HEK293 (cell line): Measurements from ENCODE around the gene TP53BP2.

Experiments used
- ATF2 ChIP-seq: fragments of 450-650 bp; formaldehyde crosslinking; IDR thresholded peaks from 2 replicates; pipeline ENCODE4 v1.5.1; 2016; ENCODE audit warnings: missing biosample characterization, missing genetic modification characterization, low read depth
- CTCF ChIP-seq: fragments of 450-650 bp; formaldehyde crosslinking; IDR thresholded peaks from 2 replicates; pipeline ENCODE4 v1.5.1; 2016; ENCODE audit warnings: missing biosample characterization, missing genetic modification characterization
- GLI2 ChIP-seq: fragments of 450-650 bp; formaldehyde crosslinking; IDR thresholded peaks from 2 replicates; pipeline ENCODE4; 2017; ENCODE audit warnings: missing biosample characterization, missing genetic modification characterization, low read depth, borderline replicate concordance
- KLF16 ChIP-seq: fragments of 450-650 bp; formaldehyde crosslinking; IDR thresholded peaks from 2 replicates; pipeline ENCODE4 v1.5.1; 2017; ENCODE audit warnings: missing biosample characterization, missing genetic modification characterization
- SP3 ChIP-seq: fragments of 450-650 bp; formaldehyde crosslinking; IDR thresholded peaks from 2 replicates; pipeline ENCODE4 v1.5.1; 2016; ENCODE audit warnings: missing biosample characterization, missing genetic modification characterization
- TSHZ1 ChIP-seq: fragments of 450-650 bp; formaldehyde crosslinking; IDR thresholded peaks from 2 replicates; pipeline ENCODE4 v1.5.1; 2016; ENCODE audit warnings: missing biosample characterization, missing genetic modification characterization, borderline replicate concordance
- YY1 ChIP-seq: fragments of 450-650 bp; formaldehyde crosslinking; IDR thresholded peaks from 2 replicates; pipeline ENCODE4 v1.5.1; 2018; ENCODE audit warnings: missing biosample characterization, missing genetic modification characterization
- ZBTB17 ChIP-seq: fragments of 450-650 bp; formaldehyde crosslinking; IDR thresholded peaks from 2 replicates; pipeline ENCODE4 v1.5.1; 2016; ENCODE audit warnings: missing biosample characterization, missing genetic modification characterization
- ZFP37 ChIP-seq: fragments of 450-650 bp; formaldehyde crosslinking; IDR thresholded peaks from 2 replicates; pipeline ENCODE4 v1.5.1; 2016; ENCODE audit warnings: missing biosample characterization, missing genetic modification characterization
- ZNF184 ChIP-seq: fragments of 450-650 bp; IDR thresholded peaks from 2 replicates; pipeline ENCODE4 v1.5.1; 2018; ENCODE audit warnings: missing biosample characterization, mild to moderate bottlenecking, missing genetic modification characterization
- ZNF211 ChIP-seq: fragments of 450-650 bp; formaldehyde crosslinking; IDR thresholded peaks from 2 replicates; pipeline ENCODE4 v1.5.1; 2016; ENCODE audit warnings: low read depth, missing biosample characterization, missing genetic modification characterization
- ZNF311 ChIP-seq: fragments of 450-650 bp; formaldehyde crosslinking; IDR thresholded peaks from 2 replicates; pipeline ENCODE4 v1.5.1; 2017; ENCODE audit warnings: missing biosample characterization, missing genetic modification characterization, borderline replicate concordance
- ZNF37A ChIP-seq: fragments of 450-650 bp; IDR thresholded peaks from 2 replicates; pipeline ENCODE4 v1.5.1; 2018; ENCODE audit warnings: missing biosample characterization, missing genetic modification characterization
- ZNF394 ChIP-seq: fragments of 450-650 bp; formaldehyde crosslinking; IDR thresholded peaks from 2 replicates; pipeline ENCODE4 v1.5.1; 2016; ENCODE audit warnings: missing biosample characterization, missing genetic modification characterization, mild to moderate bottlenecking, moderate library complexity, borderline replicate concordance
- ZNF416 ChIP-seq: fragments of 450-650 bp; formaldehyde crosslinking; IDR thresholded peaks from 2 replicates; pipeline ENCODE4 v1.5.1; 2016; ENCODE audit warnings: missing biosample characterization, missing genetic modification characterization
- ZNF423 ChIP-seq: fragments of 450-650 bp; formaldehyde crosslinking; IDR thresholded peaks from 2 replicates; pipeline ENCODE4 v1.5.1; 2016; ENCODE audit warnings: missing biosample characterization, missing genetic modification characterization
- ZNF544 ChIP-seq: fragments of 450-650 bp; formaldehyde crosslinking; IDR thresholded peaks from 2 replicates; pipeline ENCODE4 v1.5.0; 2017; ENCODE audit warnings: missing biosample characterization, missing genetic modification characterization
- ZNF629 ChIP-seq: fragments of 450-650 bp; formaldehyde crosslinking; IDR thresholded peaks from 2 replicates; pipeline ENCODE4 v1.5.1; 2017; ENCODE audit warnings: missing biosample characterization, missing genetic modification characterization
- ZNF658 ChIP-seq: fragments of 450-650 bp; formaldehyde crosslinking; IDR thresholded peaks from 2 replicates; pipeline ENCODE4; 2016; ENCODE audit warnings: missing biosample characterization, missing genetic modification characterization
- ZNF660 ChIP-seq: fragments of 450-650 bp; IDR thresholded peaks from 2 replicates; pipeline ENCODE4 v1.5.1; 2018; ENCODE audit warnings: missing biosample characterization, mild to moderate bottlenecking, missing genetic modification characterization
- ZNF664 ChIP-seq: fragments of 450-650 bp; formaldehyde crosslinking; IDR thresholded peaks from 2 replicates; pipeline ENCODE4 v1.5.1; 2016; ENCODE audit warnings: missing biosample characterization, missing genetic modification characterization
- ZNF792 ChIP-seq: fragments of 450-650 bp; formaldehyde crosslinking; IDR thresholded peaks from 2 replicates; pipeline ENCODE4 v1.5.1; 2016; ENCODE audit warnings: missing biosample characterization, missing genetic modification characterization
- ZNF843 ChIP-seq: fragments of 450-650 bp; formaldehyde crosslinking; IDR thresholded peaks from 2 replicates; pipeline ENCODE4 v1.5.1; 2016; ENCODE audit warnings: missing biosample characterization, missing genetic modification characterization
- TF ChIP-seq, protein P1 (sequence below): fragments of 450-650 bp; formaldehyde crosslinking; IDR thresholded peaks from 2 replicates; pipeline ENCODE4 v1.5.1; 2016; ENCODE audit warnings: missing biosample characterization, missing genetic modification characterization
- TF ChIP-seq, protein P2 (sequence below): fragments of 450-650 bp; IDR thresholded peaks from 2 replicates; pipeline ENCODE4 v1.5.1; 2018; ENCODE audit warnings: missing biosample characterization, mild to moderate bottlenecking, missing genetic modification characterization
- TF ChIP-seq, protein P3 (sequence below): fragments of 450-650 bp; formaldehyde crosslinking; IDR thresholded peaks from 2 replicates; pipeline ENCODE4 v1.5.1; 2017; ENCODE audit warnings: missing biosample characterization, missing genetic modification characterization
- TF ChIP-seq, protein P4 (sequence below): fragments of 450-650 bp; formaldehyde crosslinking; IDR thresholded peaks from 2 replicates; pipeline ENCODE4 v1.5.1; 2016; ENCODE audit warnings: missing biosample characterization, missing genetic modification characterization

The TP53BP2 gene

GRCh38 chr1:223776075-223776814 is 69.5 kb downstream of the TP53BP2 start (continued):
- TF ChIP-seq, protein P1, sequence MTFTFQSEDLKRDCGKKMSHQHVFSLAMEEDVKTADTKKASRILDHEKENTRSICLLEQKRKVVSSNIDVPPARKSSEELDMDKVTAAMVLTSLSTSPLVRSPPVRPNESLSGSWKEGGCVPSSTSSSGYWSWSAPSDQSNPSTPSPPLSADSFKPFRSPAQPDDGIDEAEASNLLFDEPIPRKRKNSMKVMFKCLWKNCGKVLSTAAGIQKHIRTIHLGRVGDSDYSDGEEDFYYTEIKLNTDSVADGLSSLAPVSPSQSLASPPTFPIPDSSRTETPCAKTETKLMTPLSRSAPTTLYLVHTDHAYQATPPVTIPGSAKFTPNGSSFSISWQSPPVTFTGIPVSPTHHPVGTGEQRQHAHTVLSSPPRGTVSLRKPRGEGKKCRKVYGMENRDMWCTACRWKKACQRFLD (tag by site-specific recombination) = no peak
- TF ChIP-seq ZBTB17 (no peak), GLI2 (tag by site-specific recombination) (no peak), ZNF416 (tag by site-specific recombination) (no peak), ZNF37A (no peak), ZNF423 (tag by site-specific recombination) (no peak), ZNF211 (tag by site-specific recombination) (no peak), TSHZ1 (no peak), ZNF664 (tag by site-specific recombination) (no peak), ZNF311 (tag by site-specific recombination) (no peak), ZFP37 (tag by site-specific recombination) (peak; percentile 46; the same call in 1 of the 2 replicates), ZNF792 (tag by site-specific recombination) (no peak), YY1 (tag by site-specific recombination) (no peak), ZNF658 (no peak), CTCF (no peak), ZNF629 (tag by site-specific recombination) (peak; percentile 71), KLF16 (no peak), ZNF184 (tag by site-specific recombination) (peak; percentile 28; the same call in 1 of the 2 replicates), ZNF660 (tag by site-specific recombination) (0 out of 2 replicates have a peak, but pooled peaks have one; percentile 23), ZNF843 (tag by site-specific recombination) (no peak), ATF2 (tag by site-specific recombination) (no peak), ZNF394 (tag by site-specific recombination) (peak; percentile 60; the same call in 1 of the 2 replicates), SP3 (tag by site-specific recombination) (no peak), ZNF544 (tag by site-specific recombination) (no peak)
- TF ChIP-seq, protein P2, sequence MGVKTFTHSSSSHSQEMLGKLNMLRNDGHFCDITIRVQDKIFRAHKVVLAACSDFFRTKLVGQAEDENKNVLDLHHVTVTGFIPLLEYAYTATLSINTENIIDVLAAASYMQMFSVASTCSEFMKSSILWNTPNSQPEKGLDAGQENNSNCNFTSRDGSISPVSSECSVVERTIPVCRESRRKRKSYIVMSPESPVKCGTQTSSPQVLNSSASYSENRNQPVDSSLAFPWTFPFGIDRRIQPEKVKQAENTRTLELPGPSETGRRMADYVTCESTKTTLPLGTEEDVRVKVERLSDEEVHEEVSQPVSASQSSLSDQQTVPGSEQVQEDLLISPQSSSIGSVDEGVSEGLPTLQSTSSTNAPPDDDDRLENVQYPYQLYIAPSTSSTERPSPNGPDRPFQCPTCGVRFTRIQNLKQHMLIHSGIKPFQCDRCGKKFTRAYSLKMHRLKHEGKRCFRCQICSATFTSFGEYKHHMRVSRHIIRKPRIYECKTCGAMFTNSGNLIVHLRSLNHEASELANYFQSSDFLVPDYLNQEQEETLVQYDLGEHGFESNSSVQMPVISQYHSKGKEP (tag by site-specific recombination) = no peak
- TF ChIP-seq, protein P3, sequence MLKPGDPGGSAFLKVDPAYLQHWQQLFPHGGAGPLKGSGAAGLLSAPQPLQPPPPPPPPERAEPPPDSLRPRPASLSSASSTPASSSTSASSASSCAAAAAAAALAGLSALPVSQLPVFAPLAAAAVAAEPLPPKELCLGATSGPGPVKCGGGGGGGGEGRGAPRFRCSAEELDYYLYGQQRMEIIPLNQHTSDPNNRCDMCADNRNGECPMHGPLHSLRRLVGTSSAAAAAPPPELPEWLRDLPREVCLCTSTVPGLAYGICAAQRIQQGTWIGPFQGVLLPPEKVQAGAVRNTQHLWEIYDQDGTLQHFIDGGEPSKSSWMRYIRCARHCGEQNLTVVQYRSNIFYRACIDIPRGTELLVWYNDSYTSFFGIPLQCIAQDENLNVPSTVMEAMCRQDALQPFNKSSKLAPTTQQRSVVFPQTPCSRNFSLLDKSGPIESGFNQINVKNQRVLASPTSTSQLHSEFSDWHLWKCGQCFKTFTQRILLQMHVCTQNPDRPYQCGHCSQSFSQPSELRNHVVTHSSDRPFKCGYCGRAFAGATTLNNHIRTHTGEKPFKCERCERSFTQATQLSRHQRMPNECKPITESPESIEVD (tag by site-specific recombination) = no peak
- TF ChIP-seq, protein P4, sequence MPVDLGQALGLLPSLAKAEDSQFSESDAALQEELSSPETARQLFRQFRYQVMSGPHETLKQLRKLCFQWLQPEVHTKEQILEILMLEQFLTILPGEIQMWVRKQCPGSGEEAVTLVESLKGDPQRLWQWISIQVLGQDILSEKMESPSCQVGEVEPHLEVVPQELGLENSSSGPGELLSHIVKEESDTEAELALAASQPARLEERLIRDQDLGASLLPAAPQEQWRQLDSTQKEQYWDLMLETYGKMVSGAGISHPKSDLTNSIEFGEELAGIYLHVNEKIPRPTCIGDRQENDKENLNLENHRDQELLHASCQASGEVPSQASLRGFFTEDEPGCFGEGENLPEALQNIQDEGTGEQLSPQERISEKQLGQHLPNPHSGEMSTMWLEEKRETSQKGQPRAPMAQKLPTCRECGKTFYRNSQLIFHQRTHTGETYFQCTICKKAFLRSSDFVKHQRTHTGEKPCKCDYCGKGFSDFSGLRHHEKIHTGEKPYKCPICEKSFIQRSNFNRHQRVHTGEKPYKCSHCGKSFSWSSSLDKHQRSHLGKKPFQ (tag by site-specific recombination) = no peak
